ENCODE results near the gene BFSP2.
A peak's percentile ranks its signal among the peaks of the same experiment; 100 is the strongest.
"Not testable (repeated sequence)": the region's sequence is repeated elsewhere in the genome, so short reads cannot be mapped to it uniquely, and the experiment has no call there.

BFSP2 gene

GRCh38 chr3:133491481-133492059 lies 91.7 kb downstream of the BFSP2 start:
- no peak overlapping the region for H3K4me3 ChIP-seq (ENCODE audit: low read depth, low read length)
- in situ Hi-C loops (cut with HindIII; ENCODE audit: low sequenced_read_pairs): no loop called here
- TF ChIP-seq, protein P1, sequence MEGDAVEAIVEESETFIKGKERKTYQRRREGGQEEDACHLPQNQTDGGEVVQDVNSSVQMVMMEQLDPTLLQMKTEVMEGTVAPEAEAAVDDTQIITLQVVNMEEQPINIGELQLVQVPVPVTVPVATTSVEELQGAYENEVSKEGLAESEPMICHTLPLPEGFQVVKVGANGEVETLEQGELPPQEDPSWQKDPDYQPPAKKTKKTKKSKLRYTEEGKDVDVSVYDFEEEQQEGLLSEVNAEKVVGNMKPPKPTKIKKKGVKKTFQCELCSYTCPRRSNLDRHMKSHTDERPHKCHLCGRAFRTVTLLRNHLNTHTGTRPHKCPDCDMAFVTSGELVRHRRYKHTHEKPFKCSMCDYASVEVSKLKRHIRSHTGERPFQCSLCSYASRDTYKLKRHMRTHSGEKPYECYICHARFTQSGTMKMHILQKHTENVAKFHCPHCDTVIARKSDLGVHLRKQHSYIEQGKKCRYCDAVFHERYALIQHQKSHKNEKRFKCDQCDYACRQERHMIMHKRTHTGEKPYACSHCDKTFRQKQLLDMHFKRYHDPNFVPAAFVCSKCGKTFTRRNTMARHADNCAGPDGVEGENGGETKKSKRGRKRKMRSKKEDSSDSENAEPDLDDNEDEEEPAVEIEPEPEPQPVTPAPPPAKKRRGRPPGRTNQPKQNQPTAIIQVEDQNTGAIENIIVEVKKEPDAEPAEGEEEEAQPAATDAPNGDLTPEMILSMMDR (IDR thresholded peaks at IDR 0.05; ENCODE audit: low read depth, low read length, missing control alignments): no peak
- DNase-seq (ENCODE audit: low read depth): no peak

DNA sequence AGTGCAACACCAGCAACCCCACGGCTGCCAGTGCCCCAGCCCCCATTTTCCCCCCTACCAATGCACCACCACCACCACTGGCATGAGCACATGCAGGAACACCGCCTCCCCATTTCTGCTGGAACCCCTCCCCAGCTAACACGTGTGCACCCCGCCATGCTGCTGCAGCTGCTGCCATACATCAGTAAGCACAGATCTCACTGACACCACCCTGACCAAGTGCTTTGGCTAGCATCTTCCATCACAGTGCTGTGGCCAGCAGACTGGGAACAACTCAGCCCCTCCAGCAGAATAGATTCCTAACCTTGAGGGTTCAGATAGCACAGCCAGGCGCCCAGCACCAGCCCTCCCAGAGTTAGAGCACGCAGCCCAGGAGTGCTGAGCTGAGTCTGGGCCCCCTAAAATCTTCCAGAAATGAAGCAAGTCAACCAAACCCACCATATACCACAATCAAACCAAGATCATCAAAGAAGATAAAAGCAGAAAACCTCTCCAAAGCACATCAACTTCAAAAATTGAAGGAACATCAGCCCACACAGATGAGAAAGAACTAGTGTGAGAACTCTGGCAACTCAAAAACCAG lies 92.4 kb downstream of the BFSP2 start:
- TF ChIP-seq, protein P1 (IDR thresholded peaks at IDR 0.05; ENCODE audit: low read depth, low read length, missing control alignments): no peak
- in situ Hi-C loops (cut with HindIII; ENCODE audit: low sequenced_read_pairs): no loop called here
- no peak overlapping the region for H3K4me3 ChIP-seq (ENCODE audit: low read depth, low read length)
- DNase-seq (ENCODE audit: low read depth): no peak

DNA sequence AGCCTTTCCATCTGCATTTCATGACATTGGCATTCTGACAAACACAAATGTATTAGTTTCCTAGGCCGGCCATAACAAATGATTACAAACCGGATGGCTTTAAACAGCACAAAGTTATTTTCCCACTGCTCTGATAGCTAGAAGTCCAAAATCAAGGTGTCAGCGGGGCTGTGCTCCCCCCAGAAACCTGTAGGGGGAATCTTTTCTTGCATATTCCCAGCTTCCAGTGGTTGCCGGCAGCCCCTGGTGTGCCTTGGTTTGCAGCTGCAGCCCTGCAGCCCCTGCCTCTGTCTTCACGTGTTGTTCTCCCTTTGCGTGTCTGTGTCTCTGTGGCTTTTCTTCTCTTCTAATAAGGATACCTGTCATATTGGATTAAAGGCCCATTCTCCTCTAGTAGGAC lies 94.6 kb downstream of the BFSP2 start:
- TF ChIP-seq, protein P1 (IDR thresholded peaks at IDR 0.05; ENCODE audit: low read depth, low read length, missing control alignments): peak; percentile 54
- in situ Hi-C loops (cut with HindIII; ENCODE audit: low sequenced_read_pairs): no loop called here
- H3K4me3 ChIP-seq (ENCODE audit: low read depth, low read length): no peak overlapping the region
- no peak for DNase-seq (ENCODE audit: low read depth)

DNA sequence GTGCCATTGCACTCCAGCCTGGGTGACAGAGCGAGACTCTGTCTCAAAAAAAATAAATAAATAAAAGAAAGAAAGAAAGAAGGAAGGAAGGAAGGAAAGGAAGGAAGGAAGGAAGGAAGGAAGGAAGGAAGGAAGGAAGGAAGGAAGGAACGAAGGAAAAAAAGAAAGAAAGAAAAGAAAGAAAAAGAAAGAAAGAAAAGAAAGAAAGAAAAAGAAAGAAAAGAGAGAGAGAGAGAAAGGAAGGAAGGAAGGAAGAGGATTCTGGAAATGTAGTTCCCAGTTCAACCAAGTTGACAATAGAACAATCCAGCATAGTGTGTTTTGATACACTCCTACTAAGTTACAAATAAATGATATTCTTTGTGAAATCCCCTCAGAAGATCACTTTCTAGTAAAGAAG lies 102.7 kb downstream of the BFSP2 start:
- H3K4me3 ChIP-seq (ENCODE audit: low read depth, low read length); in situ Hi-C loops (cut with HindIII; ENCODE audit: low sequenced_read_pairs); DNase-seq (ENCODE audit: low read depth): not testable (repeated sequence)

DNA sequence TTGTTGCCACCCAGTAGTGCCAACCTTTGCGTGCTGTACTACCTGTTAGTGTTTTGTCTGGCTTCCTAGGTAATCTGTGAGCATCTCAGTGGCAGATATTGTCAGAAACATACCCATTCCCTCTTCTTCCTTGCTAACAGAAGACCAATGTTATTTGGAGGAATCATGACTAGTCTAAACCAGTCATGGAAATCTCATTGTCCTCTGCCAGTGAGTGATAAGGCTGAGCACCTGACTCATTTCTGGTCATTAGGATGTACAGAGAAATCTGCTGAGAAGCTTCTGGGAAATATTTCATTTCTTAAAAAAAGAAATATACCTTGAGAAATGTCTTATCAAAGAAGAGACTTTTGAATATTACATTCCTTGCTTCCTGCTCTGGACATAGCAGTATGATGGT lies 103.6 kb downstream of the BFSP2 start:
- DNase-seq (ENCODE audit: low read depth): no peak
- H3K4me3 ChIP-seq (ENCODE audit: low read depth, low read length): no peak overlapping the region
- in situ Hi-C loops (cut with HindIII; ENCODE audit: low sequenced_read_pairs): no loop called here
- TF ChIP-seq, protein P1 (IDR thresholded peaks at IDR 0.05; ENCODE audit: low read depth, low read length, missing control alignments): no peak

GRCh38 chr3:133504736-133505135 lies 104.9 kb downstream of the BFSP2 start:
- DNase-seq (ENCODE audit: low read depth): no peak
- in situ Hi-C loops (cut with HindIII; ENCODE audit: low sequenced_read_pairs): no loop called here
- no peak overlapping the region for H3K4me3 ChIP-seq (ENCODE audit: low read depth, low read length)
- TF ChIP-seq, protein P1 (IDR thresholded peaks at IDR 0.05; ENCODE audit: low read depth, low read length, missing control alignments): no peak

GRCh38 chr3:133505813-133506212 lies 106.0 kb downstream of the BFSP2 start:
- no peak for DNase-seq (ENCODE audit: low read depth)
- no peak overlapping the region for H3K4me3 ChIP-seq (ENCODE audit: low read depth, low read length)
- in situ Hi-C loops (cut with HindIII; ENCODE audit: low sequenced_read_pairs): no loop called here
- TF ChIP-seq, protein P1 (IDR thresholded peaks at IDR 0.05; ENCODE audit: low read depth, low read length, missing control alignments): no peak
